ENCODE results near the gene CACNA2D3.
"Not testable (repeated sequence)": the region's sequence is repeated elsewhere in the genome, so short reads cannot be mapped to it uniquely, and the experiment has no call there.

The CACNA2D3 gene

DNA sequence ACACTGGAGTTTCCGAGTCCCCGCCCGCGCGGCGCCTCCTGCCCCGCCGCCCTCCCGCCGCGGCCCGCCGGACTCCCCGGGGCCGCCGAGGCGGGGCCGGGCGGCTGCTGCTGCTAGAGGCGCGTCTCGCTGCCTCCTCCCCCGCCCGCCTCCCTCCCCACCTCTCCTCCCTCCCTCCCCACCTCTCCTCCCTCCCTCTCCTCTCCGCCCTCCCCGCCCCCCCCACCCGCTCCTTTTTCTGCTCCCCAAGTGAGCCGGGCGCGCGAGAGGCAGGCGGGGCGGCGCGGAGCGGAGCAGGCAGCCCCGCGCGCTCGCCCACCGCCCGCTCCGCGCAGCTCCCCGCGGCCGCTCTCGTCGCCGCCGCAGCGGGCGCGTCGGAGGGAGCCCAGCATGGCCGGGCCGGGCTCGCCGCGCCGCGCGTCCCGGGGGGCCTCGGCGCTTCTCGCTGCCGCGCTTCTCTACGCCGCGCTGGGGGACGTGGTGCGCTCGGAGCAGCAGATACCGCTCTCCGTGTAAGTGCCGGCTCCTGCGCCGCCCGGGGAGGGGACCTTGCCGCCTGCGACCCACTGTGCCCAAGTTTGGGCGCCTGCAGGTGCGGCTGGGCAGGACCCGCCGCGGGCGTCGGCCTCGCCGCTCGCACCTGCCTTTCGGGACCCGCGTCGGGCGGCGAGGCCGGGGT, at the start of gene CACNA2D3:
Gene CACNA2D3, plus strand, starts transcription at position 229 of the 679 bp plus-strand sequence.
- no peak for DNase-seq

DNA sequence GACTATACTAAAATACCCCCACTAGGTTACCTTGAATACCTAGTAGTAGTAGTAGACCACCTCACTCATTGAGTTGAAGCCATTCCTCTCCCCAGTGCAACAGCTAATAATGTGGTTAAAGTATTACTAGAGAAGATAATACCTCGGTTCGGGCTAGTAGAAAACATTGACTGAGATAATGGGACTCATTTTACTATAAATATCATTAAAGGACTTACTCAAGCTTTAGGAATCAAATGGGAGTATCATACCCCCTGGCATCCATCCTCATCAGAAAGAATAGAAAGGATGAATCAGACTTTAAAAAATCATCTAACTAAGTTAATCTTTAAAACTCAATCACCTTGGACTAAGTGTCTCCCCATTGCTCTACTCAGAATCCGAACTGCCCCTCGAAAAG, 49.0 kb upstream of the CACNA2D3 start:
- DNase-seq: no peak

DNA sequence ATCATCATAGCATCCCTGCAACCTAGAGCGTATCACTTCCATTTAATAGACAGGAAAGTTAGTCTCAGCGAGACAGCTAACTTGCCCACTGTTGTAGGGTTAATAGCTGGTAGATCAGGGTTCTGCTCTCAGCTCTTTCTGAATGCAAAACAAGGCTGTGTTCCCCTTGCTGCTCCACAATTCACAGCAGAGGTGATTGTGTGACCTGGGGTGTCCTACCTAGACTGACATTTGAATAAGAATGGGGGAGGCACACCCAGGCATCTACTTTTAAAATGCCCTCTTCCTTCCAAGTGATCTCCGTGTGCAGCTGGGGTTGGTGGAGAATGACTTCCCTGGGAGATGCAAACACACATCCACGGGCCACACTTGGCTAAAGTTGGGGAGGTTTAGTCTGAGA, 43.0 kb upstream of the CACNA2D3 start:
- DNase-seq: no peak

DNA sequence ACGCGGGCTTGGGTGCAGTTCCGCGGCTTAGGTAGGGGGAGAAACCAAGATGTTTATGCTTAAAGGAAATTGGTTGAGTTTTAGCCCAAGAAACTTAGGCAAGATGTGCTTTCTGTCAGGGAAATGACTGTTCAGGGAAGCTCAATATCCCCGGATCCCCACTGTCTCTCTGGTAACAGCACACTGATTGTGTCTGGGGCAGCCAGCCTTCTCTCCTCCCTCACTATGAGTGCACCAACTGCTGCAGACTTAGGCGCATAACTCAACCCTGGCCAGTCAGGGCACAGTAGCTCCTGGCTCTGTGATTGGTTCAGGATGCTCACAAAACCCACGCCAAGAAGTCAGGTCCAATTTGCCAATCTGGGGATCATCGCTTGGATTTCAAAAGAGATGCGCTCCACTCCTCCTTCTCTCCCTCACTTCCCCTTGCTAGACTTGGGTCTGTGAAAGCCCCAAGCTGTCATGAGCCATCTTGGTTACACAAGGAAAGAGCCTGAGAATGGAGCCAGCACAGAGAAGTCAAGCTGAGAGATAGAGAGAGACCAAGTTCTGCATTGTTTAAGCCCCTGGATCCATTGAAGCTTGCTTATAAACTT, 42.5 kb upstream of the CACNA2D3 start:
- no peak for DNase-seq

DNA sequence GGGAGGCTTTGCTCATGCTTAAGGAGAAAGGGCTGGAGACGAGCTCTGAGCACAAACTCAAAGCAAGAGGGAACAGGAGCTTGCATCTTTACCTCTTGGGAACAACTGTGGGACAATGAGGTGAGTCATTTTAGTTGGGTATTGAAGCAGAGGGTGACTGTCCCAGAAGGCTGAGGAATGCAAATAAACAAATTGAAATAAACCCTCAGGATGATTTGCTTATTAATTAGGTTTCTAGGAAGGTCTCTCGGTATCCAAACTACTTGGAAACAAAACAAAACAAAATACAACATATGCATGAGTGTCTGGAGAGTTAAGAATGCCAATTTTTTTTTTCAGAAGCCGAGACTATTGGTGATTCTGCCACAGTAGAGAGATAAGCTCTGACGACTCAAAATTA, 38.4 kb upstream of the CACNA2D3 start:
- DNase-seq: no peak

DNA sequence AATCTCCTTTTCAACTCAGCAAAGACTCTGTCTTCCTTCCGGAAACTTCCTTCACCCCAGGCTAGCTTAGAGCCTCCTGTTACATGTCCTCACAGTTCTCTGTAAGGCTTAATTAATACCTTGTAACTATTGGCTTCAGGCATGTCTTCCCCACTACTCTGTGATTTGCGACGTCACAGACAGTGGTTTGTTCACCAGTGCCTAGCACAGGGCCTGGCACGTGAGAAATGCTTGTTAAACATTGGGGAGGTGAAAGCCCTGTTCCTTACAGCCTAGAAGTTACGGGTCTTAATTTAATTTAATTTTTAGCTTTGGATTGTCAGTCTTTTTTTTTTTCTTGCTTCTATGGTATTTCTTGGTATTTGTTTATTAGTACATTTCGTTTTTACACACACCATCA, 36.4 kb upstream of the CACNA2D3 start:
- no peak for DNase-seq

DNA sequence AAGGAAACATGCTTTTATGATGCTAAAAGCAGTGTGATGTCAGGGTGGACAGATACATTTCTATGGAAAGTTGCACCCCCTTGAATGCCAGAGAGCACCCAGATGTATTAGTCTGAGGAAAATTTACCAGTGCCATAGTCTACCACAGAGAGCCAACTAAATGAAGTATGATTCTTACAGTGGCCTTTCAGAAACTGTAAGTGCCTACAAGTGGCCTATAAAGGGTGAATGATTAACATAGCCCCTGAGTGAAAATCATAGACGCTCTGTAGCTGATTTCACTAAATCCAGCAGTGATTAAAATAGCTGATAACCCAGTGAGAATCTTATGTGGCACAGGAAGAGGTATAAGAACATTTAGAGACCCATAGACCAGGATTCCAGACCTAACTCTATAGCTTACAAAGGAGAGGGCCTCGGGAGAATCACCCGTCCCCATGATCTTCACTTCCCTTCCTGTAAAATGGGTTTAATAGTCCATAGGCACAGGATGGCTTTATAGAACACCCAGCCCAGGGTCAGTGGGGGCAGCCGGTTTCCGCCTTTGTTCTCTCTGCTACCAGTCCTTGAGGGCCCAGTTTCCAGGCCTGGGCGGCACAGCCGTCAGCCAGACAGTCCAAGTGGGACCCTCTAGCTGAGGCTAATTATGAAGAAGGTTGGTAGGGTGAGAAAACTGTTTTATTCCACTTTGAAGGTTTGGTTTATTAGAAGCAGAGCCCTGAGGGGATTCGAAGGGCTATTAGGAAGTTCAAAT, 35.5 kb upstream of the CACNA2D3 start:
- no peak for DNase-seq

DNA sequence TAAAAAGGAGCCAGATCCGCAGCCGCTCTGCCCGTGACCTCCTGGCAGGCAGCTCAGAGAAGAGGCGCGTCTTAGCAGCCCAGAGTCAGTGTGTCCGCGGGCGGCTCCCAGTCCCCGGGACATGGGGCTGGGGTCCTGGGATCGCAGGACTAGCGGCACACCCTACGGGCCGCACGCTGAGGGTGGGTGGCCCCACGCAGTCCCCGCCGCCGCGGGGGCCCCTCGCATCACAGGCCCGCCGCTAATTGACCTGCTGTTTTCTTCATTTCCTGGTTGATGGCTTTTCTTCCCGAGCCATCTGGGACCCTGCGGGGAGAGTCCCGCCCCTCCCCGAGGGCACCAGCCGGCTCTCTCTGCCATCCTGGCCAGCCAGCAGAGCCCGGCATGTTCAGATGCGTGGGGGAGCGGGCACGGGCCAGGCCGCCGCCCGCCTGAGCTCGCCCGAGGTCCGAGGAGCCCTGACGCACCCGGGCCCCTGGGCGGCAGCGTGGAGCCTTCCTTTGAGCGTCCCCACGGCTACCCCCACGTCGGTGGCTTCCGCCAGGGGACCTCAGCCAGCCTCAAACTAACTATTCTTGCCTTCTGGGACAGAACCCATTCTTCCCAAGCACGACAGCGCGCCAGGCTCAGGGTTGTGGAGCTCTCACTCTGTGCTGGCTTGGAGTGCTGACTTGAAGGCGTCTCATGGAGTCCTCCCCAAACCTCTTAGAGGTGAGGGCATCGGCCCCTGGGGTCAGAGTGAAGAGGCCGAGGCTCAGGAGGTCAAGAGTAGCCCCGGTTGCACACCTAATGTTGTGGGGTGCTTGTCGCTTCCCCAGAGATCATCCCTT, 34.6 kb upstream of the CACNA2D3 start:
- DNase-seq: no peak

DNA sequence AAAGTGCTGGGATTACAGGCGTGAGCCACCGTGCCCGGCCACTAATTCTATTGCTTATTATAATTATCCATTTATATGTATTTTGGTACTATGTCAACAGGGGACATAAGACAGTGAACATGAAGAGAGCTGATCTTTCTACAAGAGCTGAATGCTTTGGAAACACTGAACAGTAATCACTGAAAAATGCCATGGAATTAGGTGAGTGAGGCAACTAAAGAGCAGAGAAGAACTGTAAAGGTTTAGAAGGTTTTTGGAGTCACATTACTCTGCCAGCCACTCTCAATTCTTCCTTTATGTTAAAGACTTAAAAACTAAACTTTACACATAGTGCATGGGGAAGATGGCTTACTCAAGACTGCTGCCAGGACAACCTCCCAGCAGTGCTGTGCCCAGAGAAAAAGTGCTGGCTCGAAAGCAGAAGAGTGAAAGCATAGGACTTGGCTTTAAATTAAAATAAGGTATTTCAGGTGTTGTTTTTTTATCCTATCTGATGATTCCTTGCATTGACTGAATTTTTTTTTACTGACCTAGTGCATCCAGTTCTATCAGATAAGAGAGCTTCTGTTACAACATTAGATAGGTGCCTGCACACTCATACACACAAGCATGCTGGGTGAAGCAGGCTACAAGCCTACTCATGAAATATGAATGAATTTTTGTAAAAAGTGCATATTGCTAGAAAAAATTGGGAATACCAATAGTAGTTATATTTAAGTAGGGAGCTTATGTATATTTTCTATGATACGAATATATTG, 28.7 kb upstream of the CACNA2D3 start:
- no peak for DNase-seq

DNA sequence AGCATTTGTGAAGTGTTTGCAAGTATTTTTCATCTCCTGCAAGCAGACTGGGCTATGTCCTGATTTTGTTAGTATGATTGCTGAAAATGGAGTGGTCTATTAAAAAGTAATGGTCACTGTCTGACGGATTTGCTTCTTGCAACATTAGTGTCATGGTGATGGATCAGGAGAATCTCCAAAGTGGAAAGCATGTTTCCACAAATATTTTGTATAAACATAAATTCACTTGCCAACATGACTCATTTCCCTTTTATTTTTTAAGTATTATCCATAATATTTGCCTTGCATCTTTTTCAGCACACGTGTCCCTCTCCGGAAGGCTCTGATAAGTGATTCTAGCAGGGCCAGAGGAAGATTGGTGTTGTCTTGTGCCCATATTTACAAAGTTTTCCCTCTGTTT, 27.4 kb upstream of the CACNA2D3 start:
- DNase-seq: no peak

DNA sequence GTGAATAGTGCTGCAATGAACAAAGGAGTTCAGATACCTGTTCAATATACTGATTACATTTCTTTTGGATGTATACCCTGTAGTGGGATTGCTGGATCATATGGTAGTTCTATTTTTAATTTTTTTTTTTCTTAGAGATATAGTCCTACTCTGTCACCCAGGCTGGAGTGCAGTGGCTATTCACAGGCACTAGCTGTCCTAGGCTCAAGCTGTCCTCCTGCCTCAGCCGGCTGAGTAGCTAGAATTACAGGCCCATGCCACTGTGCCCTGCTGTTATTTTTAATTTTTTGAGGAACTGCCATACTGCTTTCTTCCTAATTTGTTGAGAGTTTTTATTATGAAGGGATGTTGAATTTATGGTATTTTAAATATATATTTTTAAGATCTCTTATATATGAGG, 23.0 kb upstream of the CACNA2D3 start:
- DNase-seq: no peak

DNA sequence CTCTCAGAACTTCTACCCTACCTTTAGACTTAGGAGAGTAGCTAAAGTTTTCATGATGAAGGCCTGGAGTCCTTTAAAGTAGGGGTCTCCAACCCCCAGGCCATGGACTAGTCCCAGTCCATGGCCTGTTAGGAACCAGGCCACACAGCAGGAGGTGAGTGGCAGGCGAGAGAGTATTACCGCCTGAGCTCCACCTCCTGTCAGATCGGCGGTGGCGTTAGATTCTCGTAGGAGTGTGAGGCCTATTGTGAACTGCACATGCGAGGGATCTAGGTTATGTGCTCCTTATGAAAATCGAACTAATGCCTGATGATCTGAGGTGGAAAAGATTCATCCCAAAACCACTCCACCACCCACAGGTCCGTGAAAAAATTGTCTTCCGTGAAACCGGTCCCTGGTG, 18.3 kb upstream of the CACNA2D3 start:
- no peak for DNase-seq

DNA sequence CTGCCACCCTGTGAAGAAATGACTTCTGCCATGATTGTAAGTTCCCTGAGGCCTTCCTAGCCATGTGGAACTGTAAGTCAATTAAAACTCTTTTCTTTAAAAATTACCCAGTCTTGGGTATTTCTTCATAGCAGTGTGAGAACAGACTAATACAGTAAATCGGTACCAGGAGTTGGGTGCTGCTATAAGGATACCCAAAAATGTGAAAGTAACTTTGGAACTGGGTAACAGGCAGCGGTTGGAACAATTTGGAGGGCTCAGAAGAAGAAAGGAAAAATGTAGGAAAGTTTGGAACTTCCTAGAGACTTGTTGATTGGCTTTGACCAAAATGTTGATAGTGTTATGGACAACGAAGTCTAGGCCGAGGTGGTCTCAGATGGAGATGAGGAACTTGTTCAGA, 6.2 kb upstream of the CACNA2D3 start:
- DNase-seq: not testable (repeated sequence)

DNA sequence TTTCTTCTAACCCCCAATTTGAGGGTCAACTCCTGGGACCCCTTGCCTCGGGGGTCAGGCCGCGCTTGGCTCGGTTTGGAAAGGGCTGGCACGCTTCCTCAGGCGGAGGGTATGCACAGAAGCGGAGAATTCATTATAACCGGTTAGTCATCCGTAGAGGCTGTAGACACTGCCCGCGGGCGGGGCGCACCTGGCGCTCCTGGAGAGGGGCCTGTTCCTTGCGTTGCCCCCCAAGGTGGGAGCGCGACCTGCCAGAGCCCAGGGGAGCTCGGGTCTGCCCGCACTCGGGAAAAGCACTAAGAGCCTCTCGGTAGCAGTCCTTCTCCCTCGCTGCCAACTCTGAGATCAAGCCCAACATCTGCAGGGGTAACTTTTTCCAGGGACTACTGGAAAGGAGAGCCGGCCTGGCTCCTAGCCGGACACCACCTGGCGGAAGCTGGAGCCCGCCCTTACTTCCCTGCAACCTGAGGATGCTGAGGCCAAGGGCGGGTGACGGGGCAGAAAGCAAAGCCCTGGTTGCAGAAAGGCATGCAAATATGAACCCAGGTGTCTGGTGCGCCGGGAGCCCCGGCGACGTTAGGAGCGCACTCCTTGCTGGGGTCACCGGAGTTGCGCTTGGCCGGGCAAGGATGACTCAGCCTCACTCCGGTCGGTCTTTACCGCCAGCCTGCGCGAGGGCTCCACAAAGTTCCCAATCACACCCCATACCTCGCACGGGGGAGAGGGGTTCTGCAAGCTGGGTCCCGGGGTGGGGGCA, 1.5 kb upstream of the CACNA2D3 start:
- DNase-seq: no peak

DNA sequence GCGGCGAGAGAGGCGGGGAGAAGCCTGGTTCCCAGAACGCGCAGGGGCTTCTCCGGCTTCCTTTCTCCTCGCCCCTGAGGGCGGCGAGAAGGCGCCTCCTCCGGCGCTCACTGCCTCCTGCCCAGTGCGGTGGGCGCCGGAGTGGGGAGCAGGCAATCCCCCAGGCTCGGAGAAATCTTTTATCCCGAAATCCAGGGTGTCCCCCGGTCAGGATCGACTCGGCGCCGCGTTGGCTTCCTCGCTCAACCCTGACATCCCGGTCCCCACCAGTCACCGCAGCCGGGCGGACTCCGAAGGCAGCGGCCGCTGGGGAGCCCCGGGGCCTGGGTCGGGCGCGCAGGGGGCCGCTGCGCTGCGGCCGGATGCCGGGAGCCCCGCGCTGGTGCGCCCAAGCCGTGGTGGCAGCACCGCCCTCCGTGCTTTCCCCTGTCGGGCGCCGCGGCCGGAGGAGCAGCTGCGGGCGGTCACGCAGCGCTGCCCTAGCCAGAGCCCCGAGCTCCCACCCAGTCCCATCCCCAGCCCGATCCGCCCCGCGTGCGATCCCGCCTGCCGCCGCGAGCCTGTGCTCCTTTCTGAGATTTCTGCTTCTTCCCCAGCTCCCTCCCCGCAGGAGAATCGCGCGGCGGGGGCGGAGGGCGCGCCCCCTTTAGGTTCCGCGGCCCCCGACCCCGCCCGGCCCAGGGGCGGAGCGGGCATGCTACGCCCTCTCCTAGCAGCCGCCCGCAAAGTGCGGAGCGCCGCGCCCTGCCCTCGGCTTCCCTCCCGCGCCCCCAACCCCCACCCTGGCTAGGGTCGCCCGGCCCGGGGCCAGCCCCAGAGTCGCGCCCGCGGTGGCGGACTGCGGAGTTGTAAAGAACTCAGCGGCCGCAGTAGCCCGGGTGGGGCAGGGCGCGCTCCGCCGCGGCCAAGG, 683 bp upstream of the CACNA2D3 start:
- no peak for DNase-seq

DNA sequence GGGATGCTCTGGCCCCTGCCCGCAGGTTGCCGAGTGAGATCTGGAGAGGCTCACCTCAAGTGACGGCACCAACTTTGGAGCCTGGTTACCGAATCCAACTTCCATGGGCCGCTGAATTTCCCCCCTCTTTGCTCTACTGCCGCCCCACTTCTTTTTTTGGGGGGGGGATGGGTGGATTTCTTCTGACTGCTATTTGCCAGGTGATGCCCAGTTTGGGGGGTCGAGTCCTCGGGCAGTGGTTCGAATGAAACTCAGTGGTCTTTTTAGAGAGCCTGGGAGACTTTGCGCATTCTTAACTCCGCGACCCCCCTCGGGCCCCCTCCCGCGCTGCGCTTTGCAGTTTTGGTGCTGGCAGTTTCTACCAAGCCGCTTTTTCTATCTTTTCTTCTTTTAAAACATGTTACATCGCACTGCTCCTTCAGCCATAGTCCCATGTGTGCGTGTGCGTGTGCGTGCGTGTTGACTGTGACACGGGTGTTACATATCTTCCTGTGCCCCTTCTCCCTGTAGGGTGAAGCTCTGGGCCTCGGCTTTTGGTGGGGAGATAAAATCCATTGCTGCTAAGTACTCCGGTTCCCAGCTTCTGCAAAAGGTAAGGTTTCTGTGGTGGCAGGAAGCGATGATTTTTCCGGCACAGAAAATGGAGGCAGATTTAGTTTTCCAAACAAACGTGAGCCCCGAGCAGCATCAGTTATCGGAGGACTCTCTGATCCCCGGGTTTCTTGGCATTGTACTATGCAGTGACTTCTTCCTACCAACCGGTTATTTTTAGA, 837 bp downstream of the CACNA2D3 start:
- DNase-seq: no peak

DNA sequence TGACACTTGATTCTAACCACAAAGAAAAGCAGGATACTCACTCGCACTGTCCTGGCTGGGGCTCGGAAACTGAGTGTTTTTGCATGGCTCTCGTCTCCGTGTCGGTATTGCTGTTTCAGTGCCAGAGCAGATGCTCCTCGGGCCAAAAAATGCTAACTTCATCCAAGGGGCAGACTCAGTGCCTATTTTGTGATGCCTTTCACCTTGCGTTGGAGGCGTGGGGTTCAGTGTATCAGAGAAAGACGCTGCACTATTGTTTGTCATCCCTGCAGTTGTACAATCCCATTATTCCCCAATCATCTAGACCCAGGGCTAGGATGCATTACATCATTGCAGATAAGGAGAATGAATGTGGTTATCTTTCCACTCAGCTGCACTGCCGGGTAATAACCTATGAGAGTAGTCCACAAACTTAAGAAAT, 1.4 kb downstream of the CACNA2D3 start:
- DNase-seq: no peak

DNA sequence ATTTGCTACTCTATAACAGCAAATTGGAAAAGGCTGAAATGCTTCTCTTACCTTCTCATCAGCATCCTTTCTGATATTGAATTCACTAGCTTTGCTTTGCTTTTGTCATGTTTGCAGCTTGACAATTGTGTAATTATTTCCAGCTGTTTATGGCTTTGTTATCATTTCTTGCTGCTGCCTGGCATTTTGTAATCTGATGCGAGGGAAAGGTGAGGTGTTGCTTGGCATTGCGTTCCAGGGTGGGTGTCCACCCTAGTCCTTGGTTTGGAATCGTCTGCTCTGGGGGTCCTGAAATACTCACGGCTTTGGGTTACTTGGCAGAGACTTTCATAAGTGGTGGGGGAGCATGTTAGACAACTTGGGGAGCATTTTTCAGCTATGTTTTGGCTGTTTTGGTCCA, 2.9 kb downstream of the CACNA2D3 start:
- DNase-seq: no peak

DNA sequence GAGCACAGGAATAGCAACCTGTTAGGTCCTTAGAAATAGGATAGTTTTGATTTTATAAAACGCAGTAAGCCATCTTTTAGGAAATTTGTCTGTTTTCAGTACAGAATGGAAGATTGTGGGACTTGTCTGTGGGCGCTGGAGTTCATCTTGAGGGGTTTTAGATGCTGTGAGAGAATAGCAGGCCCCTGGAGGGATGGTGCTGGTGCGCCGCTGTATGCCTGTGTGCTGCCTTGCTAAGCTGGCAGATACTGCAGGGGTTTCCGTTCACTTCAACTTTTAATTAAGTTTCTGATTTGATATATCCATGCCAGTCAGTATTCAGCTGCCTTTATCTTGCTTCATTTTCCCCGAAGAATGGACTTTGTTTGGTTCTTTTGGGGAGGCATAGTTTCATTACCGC, 4.2 kb downstream of the CACNA2D3 start:
- no peak for DNase-seq

DNA sequence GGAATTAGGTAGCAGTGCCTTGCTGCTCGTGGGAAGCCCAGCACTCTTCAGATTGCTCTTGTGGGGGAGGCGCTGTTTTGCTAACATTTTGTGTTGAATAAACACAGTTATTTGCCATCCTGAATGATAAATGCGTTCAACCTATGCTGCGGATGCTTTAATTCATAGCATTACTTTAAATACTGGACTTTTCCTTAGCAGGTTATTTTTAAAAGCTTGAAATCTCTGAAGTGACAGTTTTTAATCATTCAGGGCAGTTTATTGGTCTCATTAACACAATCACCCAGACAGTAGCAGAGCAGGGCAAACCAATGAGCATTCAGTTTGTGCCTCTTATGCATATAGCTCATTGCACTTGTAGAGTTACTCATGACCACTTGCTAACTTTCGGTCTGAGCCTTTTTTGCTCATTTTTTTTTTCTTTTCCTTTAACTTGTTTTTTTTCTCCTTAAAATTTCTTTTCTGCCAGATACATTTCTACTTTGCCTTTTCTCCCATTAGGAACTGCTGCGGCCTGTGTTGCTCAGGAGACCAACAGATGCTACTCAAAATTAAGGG, 5.2 kb downstream of the CACNA2D3 start:
- DNase-seq: no peak

Data from CD4-positive, alpha-beta T cell treated with Interferon gamma for 1 hour (primary cell).